Skin of body (tissue), 2 donors: ENCODE data around the gene TMPRSS6. TPM values are rescaled to one million over a fixed set of nuclear protein-coding genes. Genes with fewer than 3 reads are reported as not detected.

ENCODE experiments used
- DNase-seq: peaks from one replicate; lab custom pipeline; 2025; lab: John Stamatoyannopoulos, UW
- total RNA-seq: library from RNA; depleted of rRNA; stranded (reverse); fragments of >200 nt; gene quantifications from one replicate; pipeline ENCODE4 v1.2.3, GENCODE V29; 2014

TMPRSS6 gene
- total RNA-seq, 1 donor from 2014 or later: 0.59 TPM

DNA sequence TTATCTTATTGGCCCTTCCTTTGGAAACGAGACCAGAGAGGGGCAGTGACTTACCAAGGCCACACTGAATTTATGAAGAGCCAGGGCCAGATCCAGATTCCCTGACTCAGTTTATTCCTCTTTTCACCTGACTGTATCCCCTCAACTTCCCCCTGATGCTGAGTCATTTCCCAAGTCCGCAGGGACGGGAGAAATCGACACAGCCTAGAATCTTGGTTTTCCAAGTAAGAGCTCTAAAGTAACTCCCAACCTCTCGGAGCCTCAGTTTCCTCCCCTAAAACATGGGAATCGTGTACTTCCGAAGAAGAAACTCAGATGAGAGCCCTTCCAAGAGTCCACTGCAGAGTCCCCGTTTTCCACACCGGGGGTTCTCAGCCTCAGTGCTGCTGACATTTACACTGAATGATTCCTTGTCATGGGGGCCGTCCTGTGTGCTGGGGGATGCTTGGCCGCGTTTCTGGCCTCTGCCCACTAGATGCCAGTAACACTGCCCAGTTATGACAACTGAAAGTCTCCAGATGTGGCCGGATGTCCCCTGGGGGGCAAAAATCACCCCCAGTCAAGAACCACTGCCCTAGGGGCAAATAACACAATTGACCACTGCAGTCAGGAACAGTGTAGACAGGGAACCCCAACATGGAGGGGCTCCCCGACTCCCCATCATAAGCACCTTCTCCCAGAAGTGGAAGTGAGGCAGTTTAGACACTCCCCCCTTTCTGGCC lies 78.8 kb downstream of the TMPRSS6 start:
- DNase-seq: no peak

DNA sequence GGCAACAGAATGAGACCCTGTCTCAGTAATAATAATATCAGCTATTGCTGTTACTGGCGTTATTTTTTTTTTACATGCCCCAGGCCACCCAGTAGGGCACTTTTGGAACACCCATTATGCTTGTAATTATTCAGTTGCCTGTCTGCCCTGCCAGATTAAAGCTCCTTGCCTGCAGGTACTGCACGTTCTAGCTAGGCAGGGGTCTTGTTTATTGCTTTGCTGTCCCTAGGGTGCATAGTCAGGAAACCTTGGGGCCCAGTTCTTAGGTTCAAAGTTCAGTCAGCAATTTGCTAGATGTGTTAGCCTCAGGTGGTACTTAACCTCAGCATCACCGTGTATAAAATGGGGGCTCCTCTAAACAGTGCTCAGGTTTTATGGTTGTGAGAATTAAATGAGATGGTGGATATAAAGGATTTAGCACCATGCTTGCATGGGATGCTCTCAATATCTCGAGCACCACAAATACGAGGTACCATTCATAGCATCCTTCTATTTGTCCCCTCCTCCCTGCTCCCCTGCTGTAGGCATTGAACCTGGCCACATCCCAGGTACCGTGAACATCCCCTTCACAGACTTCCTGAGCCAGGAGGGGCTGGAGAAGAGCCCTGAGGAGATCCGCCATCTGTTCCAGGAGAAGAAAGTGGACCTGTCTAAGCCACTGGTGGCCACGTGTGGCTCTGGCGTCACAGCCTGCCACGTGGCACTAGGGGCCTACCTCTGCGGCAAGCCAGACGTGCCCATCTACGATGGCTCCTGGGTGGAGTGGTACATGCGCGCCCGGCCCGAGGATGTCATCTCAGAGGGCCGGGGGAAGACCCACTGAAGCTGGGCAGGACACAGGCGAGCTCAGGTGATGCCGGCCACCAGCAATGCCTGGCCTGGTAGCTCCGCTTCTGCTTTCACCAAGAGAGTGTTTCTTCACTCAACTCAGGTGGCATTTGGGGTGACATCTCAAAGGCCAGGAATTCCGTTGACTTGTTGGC lies 80.5 kb downstream of the TMPRSS6 start:
- DNase-seq: no peak

DNA sequence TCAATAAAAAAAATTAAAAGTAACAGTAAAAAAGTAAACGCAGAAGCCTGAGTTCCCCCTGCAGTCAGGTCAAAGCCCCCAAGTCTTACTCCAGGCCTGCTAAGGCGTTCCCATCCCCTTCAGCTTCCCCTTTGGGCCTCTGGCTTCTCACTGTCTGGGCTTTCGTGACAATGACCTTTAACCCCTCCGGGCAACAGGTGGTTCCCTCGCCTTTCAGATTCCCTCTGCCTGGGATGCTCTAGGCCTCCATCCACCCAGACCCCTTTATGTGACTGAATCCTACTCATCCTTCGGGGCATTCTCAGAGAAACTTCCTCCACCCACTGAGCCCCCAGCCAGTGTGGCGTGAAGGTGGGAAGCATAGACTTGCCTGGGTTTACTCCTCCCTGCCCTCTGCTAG lies 82.0 kb downstream of the TMPRSS6 start:
- no peak for DNase-seq

DNA sequence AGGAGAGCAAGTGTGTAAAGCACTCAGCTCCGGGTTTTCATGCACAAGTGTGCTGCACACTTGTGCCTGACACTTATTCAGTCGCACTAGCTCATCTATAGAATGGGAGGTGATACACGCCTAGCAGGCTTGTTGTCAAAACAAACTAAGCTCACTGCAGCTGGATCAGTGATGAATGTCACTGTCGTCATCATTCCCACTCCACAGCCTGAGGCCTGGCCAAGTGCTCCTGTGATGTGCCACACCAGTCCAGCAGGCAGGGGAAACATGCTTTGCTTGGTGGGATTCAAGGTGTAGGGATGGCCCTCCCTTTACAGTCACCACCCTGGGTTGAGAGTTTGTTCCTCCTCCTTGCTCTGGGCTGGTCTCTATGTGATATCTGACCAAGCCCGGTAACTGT lies 83.2 kb downstream of the TMPRSS6 start:
- no peak for DNase-seq

DNA sequence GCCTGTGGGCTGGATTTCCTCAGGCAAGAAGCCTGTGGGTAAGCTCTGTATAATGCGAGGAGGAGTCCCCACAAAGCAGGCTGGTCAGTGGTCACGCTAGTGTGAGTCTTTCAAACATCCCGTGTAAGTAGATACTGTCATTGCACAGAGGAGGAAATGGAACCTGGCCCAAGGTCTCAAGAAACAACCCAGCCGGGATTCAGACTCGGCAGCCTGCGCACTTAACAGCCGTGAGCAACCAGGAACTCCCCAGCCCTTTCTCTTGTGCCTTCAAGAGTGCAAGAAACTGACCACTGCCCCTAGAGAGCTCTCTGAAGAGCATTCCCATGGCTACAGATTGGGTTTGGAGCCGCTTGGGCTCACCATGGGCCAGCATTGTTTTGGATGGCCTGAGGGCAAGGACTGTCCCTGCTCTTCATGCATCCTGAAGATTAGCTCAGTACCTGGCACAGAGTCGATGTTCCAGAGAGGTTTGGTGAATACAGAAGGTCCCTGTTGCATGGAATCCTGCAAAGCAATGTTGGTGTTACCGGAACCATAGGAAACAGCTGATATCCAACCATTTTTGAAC lies 83.9 kb downstream of the TMPRSS6 start:
- no peak for DNase-seq

DNA sequence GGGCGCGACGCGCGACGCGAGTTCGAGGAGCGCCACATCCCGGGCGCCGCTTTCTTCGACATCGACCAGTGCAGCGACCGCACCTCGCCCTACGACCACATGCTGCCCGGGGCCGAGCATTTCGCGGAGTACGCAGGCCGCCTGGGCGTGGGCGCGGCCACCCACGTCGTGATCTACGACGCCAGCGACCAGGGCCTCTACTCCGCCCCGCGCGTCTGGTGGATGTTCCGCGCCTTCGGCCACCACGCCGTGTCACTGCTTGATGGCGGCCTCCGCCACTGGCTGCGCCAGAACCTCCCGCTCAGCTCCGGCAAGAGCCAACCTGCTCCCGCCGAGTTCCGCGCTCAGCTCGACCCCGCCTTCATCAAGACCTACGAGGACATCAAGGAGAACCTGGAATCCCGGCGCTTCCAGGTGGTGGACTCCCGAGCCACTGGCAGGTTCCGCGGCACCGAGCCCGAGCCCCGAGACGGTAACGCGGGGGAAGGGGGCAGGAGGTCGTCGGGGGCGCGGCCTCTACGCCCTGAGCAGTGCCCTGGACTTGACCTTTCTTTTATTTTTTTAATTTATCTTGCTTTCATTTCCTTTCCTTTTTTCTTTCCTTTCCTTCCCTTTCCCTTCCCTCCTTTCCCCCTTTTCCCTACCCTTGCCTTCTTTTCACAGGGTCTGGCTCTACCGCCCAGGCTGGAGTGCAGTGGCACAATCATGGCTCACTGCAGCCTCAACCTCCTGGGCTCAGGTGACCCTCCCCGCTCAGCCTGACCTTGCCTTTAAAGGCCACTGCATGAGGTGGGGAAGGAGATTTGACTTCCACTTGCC lies 85.0 kb downstream of the TMPRSS6 start:
- DNase-seq: no peak

DNA sequence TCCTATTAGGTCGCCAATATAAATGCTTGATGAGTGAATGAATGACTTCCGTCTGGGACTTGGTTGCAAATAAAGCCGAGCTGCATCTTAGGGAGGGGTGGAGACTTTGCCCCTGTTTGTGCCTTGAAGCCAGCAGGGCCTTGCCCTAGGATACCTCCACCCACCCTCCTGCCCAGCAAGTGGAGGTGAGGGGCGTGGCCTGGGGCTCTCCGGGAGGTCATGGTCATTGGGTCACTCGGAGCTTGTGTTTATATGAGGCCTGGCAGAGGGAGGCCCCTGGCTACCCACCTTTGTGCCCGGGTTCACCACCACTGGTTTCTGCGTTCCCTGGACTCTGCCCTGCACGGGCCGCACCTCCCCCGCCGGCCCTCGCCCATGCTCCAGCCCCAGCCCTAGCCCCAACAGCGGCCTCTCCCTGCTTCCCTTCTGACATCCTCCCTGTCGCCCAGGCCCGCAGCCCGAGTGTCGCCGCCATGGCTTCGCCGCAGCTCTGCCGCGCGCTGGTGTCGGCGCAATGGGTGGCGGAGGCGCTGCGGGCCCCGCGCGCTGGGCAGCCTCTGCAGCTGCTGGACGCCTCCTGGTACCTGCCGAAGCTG lies 85.7 kb downstream of the TMPRSS6 start:
- no peak for DNase-seq

DNA sequence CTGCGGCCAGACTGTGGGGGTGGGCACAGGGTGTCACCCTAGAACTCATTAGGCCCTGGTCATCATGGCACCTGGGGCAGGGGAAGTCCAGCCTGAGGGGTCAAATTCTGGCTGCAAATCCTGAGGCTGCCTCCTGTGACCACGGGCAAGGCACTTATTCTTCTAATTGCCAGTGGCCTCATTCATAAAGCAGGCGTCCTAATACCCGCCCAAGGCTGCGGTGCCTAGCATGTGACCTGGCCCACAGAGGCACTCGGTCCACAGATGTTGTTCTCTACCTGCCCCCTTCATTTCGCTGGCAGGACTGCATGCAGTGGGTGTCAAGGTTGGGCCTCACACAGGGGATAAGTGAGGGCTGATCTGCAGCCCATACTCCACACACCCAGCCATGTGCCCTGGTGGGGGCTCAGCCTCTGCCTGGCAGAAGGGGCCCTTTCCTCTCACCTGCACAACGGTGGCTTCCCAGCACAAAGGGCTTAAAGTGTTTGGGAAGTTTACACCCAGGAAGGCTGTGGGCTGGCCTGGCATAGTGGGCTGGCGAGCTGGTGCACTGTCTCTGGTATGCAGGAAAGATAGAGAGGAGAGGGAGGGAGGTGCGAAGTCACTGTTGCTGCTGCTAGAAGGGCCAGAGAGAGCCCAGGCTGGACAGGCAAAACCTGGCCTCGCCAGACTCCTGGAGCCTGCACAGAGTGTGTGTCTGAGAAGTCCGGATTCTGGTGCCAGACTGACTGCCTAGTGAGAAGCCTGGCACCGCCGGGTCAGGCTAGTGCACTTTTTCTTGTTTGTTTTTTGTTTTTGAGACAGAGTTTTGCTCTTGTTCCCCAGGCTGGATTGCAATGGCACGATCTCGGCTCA lies 86.8 kb downstream of the TMPRSS6 start:
- DNase-seq: no peak

DNA sequence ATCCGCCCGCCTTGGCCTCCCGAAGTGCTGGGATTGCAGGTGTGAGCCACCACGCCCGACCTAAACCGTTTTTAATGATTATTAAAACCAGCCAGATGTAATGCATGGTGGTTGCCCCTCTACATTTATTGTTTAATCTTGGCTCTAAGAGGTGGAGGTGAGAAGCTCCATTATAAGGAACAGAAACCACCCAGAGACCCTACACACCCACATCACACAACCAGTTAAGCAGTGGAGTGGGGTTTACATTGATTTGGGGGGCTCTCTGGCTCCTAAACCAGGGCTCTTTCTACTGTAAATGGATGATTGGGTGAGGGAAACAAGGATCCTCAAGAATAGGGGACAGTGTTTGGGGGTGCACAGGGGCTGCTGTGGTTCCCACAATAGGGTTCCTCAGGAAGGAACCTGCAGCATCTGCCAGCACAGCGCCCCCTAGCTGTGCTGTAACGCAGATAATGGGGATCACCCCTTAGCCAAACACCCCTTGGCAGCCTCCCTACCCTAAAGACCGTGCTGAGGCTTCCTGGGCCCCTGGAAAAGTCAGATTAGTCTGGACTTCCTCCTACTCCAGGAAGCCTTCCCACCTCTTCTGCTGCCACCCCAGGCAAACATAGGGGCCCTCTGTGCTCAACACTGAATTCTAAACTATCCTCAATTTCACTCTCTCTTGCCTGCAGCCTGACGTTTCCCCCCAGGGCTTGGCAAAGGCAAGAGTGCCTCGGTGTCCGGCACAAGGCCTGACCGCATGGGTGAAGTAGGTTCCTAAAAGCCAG lies 87.6 kb downstream of the TMPRSS6 start:
- DNase-seq: no peak

DNA sequence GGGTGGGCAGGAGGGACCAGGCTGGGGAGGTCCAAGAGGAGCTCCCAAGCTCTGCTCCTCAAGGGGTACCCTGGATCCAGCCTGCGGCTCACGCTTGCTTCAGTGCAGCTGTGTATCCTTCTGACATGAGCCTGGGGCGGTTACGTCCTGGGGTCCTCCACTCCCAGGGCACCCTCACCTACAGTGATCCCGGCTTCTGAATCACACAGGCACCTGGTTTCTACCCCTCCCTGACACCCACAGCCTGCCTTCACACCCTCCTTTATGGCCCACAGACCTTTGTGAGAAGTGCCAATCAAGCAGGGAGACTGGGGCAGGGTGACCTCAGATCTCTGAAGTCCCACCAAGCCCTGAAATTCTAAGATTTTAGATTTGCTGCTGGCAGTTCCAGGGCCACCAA lies 88.5 kb downstream of the TMPRSS6 start:
- no peak for DNase-seq

DNA sequence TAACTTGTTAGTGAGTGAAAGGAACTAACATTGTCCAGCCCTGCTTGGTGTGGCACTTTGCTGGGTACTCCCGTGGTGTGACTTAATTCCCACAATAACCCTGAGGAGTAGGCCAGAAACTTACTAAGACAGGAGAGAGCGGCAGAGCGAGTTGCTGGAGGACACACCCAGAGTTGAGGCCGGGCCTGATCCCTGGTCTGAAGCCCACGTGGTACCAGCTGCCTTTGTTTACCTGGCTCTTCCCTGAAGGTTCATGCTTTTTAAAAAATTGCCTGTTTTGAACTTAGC lies 89.4 kb downstream of the TMPRSS6 start:
- DNase-seq: peak; percentile 35

DNA sequence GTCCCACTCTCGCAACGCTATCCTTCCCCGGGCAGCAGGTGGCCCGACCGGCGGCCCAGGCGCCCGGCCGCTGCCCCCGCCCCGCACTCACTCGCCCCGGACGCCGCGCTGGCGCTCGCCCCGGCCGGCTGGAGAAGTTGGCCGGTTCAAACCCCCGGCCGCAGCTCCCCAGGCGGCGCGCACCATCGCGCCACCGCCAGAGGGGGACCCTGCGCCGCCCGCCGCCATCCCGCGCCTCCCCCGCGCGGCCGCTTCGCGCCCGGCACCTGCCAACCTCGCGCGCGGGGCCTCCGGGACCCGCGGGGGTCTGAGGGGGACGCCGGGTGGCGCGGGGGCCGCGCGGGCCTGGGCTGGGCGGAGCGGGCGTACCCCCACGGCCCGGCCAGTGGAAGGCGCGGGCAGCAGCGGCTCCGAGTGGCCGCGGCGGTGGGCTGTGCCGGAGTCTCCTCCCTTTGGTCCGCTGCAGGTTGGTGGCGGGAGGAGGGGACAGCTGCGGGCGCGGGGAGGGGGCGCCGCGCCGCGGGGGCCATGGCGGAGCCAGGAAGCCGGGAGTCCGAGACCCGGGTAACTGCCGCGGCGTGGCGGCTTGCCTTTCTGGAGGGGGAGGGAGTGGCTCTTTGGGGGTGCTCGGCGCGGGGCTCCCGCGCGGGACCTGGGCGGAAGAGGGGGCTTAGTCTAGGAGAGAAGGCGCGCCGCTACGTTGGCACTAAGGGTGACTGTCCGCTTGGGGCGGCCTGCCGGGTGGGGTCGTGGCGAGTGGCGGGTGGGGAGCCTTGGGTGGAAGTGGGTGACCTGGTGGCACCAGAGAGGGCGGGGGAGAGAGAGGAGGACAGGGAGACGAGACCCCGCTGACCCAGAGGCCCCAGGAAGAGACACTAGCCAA lies 90.0 kb downstream of the TMPRSS6 start, which contains the start of the genes MPST and TST:
MPST (plus strand) TSS at position 434 of the 883 bp plus-strand sequence; CDS start at position 529, 95 bp downstream.
TST (minus strand) TSS at position 139 of the 883 bp plus-strand sequence. CDS start 715 bp downstream, outside the sequence.
- no peak for DNase-seq

DNA sequence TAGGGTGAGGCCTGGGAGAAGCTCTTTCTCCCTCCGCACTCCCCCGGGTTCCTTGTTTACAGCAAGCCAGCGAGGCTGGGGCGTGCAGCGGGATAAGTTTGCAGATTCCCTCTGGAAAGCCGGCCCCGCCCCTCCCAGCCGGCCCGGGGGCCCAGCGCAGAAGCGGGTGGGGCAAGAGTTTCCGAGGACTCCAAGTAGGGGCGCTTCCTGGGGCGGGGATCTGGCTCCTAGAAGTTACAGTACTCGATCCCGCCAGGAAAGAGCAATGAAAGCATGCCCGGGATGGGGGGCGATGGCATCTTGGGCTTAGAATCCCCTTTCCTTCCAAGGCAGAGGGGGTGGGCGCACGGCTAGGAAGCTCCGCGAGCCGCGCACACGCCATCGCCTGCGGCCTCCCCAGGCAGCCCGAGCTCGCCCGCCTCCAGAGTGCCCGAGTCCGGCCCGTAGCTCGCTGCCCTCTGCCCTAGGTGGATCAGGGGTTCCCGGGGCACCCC lies 90.7 kb downstream of the TMPRSS6 start:
- DNase-seq: peak; percentile 72

DNA sequence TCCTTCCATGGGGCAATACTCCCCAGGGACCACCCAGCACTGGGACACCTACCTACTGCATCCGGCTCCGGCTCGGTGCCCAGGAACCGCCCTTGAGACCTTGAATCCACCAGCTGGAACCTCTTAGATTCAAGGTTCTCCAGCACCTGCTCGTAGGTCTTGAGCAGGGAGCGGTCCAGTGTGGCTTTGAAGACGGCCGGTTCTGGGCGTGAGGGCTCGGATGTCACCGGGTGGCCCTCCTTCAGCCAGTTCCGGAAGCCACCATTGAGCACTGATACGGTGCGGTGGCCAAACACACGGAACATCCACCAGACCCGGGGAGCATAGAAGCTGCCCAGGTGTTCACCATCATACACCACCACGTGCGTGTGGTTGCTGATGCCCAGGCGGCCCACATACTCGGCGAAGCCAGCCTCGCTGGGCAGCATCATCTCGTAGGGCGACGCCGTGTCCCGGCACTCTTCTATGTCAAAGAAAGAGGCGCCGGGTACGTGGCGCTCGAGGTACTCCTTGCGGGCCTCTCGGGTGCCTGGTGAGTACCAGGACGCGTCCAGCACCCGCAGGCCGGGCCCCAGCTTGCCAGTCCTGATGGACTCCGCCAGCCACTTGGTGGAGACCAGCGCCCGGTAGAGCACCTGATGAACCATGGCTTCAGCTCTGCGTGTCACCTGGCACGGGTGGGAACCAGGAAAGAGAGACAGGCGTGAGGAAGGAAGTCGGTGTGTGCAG lies 91.3 kb downstream of the TMPRSS6 start:
- DNase-seq: no peak

DNA sequence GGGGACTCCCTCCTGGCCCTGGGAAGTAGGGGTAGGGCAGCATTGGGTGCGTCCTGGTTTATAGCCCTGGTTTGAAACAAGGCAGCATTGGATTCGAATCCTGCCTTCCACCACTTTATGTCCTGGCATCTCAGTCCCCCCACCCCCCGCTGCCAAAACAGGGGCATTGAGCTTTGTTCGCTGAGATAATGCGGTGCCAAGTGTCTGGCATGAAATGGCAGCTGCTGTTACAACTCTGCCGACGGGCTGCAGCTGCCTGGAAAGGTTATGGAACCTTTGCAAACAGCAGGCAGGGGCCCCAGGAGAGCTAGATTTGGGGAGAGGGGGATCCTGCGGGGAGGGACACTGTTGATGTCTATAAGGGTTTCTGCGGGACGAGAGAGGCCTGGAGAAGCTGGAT lies 92.2 kb downstream of the TMPRSS6 start:
- no peak for DNase-seq

DNA sequence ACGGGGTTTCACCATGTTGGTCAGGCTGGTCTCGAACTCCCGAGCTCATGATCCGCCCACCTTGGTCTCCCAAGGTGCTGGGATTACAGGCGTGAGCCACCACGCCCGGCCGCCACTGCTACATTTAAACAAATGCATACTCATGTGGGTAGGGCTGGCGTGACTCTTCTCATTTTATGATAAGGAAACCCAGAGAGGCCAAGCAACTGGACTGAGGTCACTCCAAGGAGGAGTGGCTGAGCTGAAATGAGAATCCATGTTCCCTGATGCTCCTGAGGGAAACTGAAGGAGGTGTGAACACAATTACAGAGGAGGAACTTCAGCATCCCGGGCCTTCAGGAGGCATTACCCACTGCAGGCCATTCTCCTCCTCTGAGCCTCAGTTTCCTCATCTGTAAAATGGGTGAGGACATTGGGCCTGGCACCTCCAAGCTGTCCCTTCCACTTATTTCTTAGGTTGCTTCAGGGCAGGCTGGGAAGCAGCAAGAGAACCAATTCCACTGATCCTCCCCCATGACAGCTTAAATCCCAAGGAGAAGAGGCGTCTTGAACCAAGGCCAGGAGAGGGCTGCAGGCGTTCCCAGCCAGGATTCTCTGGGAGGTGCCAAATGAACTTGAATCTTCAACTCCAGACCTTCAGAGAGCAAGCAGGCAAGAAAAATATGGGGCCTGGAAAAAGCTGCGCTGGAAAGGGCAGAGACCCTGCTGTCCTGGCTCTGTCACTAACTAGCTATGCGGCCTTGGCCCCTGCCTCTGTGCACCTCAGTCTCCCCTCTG lies 93.2 kb downstream of the TMPRSS6 start:
- no peak for DNase-seq

DNA sequence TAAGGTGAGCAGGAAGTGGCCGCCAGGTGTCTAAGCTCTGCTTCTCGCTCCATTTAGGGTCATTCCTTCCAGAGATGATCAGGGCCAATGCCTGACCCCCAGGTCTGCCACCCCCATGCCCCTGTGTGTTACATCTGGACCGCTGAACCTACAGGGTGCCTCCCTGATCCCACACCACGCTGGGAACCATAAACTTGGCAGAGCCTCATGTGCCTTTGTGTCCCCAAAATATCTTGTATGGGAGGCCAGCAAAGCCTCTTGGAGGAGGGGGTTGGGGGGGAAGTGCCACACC lies 94.0 kb downstream of the TMPRSS6 start:
- no peak for DNase-seq
